ENCODE results near the gene CDH3. TPM values are rescaled to one million over a fixed set of nuclear protein-coding genes. Genes with fewer than 3 reads are reported as not detected.

Gene CDH3
- total and polyA plus RNA-seq, 2 of the 13 experiments (the other 11 are each of a cell fraction or from before 2014, with no cell fraction given): 0.11 TPM; not detected in 1

GRCh38 chr16:68646953-68647659, 2.0 kb downstream of the CDH3 start:
- ChIA-PET CTCF (ENCODE audit: low intra/inter-chr PET ratio, low total read pairs) (no interaction called here), POLR2A (no interaction called here)
- peaks cover 24% of the 10 kb centered on the region for H3K4me1 ChIP-seq (ENCODE audit: insufficient read depth, low read length)
- no peaks in the 10 kb centered on the region for H3K79me2 ChIP-seq (ENCODE audit: insufficient read depth, low read length)
- no peak overlapping the region for H3K27ac ChIP-seq (ENCODE audit: extremely low read length, insufficient read depth, low read length)
- in situ Hi-C loops (cut with HindIII; ENCODE audit: extremely low pct_ligation_motif_present, low pct_unique_long_range_greater_than_20kb): no loop called here
- ATAC-seq (no peak), DNase-seq (ENCODE audit: low spot score) (no peak), FAIRE-seq (no peak)
- peaks cover 20 to 69% of the 10 kb centered on the region in 2 experiments for H3K27me3 ChIP-seq (ENCODE audit: control insufficient read depth in 1 of 2, insufficient read depth in 2 of 2, low read length in 2 of 2)
- H3K36me3 ChIP-seq (replicated peaks in 1 of 2; ENCODE audit: control insufficient read depth in 1 of 2, insufficient read depth in 2 of 2, low read length in 2 of 2): no peaks in the 10 kb centered on the region
- no peak overlapping the region for H3K4me2 ChIP-seq (ENCODE audit: low read depth, low read length)
- no peak overlapping the region for H3K9ac ChIP-seq (ENCODE audit: insufficient read depth, low read depth, low read length)
- no peak overlapping the region for H3K4me3 ChIP-seq (replicated peaks in 1 of 3; ENCODE audit: insufficient read depth in 1 of 3, low read depth in 2 of 3, low read length in 3 of 3)
- peak; percentile 59 for TF ChIP-seq ATF7 (IDR thresholded peaks at IDR 0.05)
- TF ChIP-seq ATF7 (CRISPR knock-in tag; IDR thresholded peaks at IDR 0.05): no peak
- TF ChIP-seq CREB1 (IDR thresholded peaks at IDR 0.05): no peak
- no peak for TF ChIP-seq CREB1 (CRISPR knock-in tag; IDR thresholded peaks at IDR 0.05)
- no peak for TF ChIP-seq STAG1 (CRISPR knock-in tag; IDR thresholded peaks at IDR 0.05)
- TF ChIP-seq KDM1A (CRISPR knock-in tag; IDR thresholded peaks at IDR 0.05): no peak
- no TSS peak for BruUV-seq (replicated peaks)
- no peak overlapping the region for H2AFZ ChIP-seq (ENCODE audit: low read length)
- H4K20me1 ChIP-seq (ENCODE audit: insufficient read depth, low read length): no peaks in the 10 kb centered on the region; the same call in 1 of the 2 replicates
- intact Hi-C loops (cut with micrococcal nuclease; ENCODE audit: unreplicated experiment): no loop called here
- no peaks in the 10 kb centered on the region for H3K9me3 ChIP-seq (ENCODE audit: low read length)
- WGBS (ENCODE audit: low lambda C conversion rate): 68% methylated on average over 18 of the region's 18 CpGs

- no TSS peak for BruUV-seq (replicated peaks)
- H3K4me3 ChIP-seq (replicated peaks in 1 of 3; ENCODE audit: insufficient read depth in 1 of 3, low read depth in 2 of 3, low read length in 3 of 3): no peak overlapping the region
- H4K20me1 ChIP-seq (ENCODE audit: insufficient read depth, low read length): no peaks in the 10 kb centered on the region
- peaks cover 9 to 34% of the 10 kb centered on the region in 2 experiments for H3K27me3 ChIP-seq (ENCODE audit: control insufficient read depth in 1 of 2, insufficient read depth in 2 of 2, low read length in 2 of 2)
- no peaks in the 10 kb centered on the region for H3K79me2 ChIP-seq (ENCODE audit: insufficient read depth, low read length)
- peaks cover 3% of the 10 kb centered on the region; the same call in 1 of the 2 replicates for H3K4me1 ChIP-seq (ENCODE audit: insufficient read depth, low read length)
- ChIA-PET POLR2A (no interaction called here), CTCF (ENCODE audit: low intra/inter-chr PET ratio, low total read pairs) (no interaction called here)
- H3K4me2 ChIP-seq (ENCODE audit: low read depth, low read length): no peak overlapping the region
- in situ Hi-C loops (cut with HindIII; ENCODE audit: extremely low pct_ligation_motif_present, low pct_unique_long_range_greater_than_20kb): no loop called here
- H3K9ac ChIP-seq (ENCODE audit: insufficient read depth, low read depth, low read length): no peak overlapping the region
- no peak; the same call in 2 of the 3 replicates for ATAC-seq
- H3K36me3 ChIP-seq (replicated peaks in 1 of 2; ENCODE audit: control insufficient read depth in 1 of 2, insufficient read depth in 2 of 2, low read length in 2 of 2): no peaks in the 10 kb centered on the region
- intact Hi-C loops (cut with micrococcal nuclease; ENCODE audit: unreplicated experiment): no loop called here
- no peak overlapping the region for H2AFZ ChIP-seq (ENCODE audit: low read length)
- no peaks in the 10 kb centered on the region for H3K9me3 ChIP-seq (ENCODE audit: low read length)
- no peak for FAIRE-seq
- DNase-seq (ENCODE audit: low spot score): no peak
- WGBS (ENCODE audit: low lambda C conversion rate): 35% methylated on average over 7 of the region's 12 CpGs
- no peak overlapping the region for H3K27ac ChIP-seq (ENCODE audit: extremely low read length, insufficient read depth, low read length)
- TF ChIP-seq DDIT3 (CRISPR knock-in tag; IDR thresholded peaks at IDR 0.05) (no peak), CREB1 (IDR thresholded peaks at IDR 0.05) (peak; percentile 17; the same call in 1 of the 2 replicates), CREB1 (CRISPR knock-in tag; IDR thresholded peaks at IDR 0.05) (no peak)
Measured at GRCh38 chr16:68651136-68651535, 6.0 kb downstream of the CDH3 start.
